Measurements from ENCODE around the gene TUBB2B. TPM values are rescaled to one million over a fixed set of nuclear protein-coding genes. Genes with fewer than 3 reads are reported as not detected.

Gene TUBB2B
- total and polyA plus RNA-seq, 8 donors, result 2.2 to 16.5 (median 8.5) TPM

- DNase-seq, result peak in 1 of 4 donors; percentile 76
- no peak overlapping the region for H3K27ac ChIP-seq
- peaks cover 63 to 88% of the 10 kb centered on the region in 2 donors for H3K27me3 ChIP-seq
- H3K4me1 ChIP-seq, result peaks cover 39 to 50% of the 10 kb centered on the region in 2 donors
- no peak for TF ChIP-seq CTCF (IDR thresholded peaks at IDR 0.05)
- ATAC-seq, result no peak
- no peaks in the 10 kb centered on the region for H3K36me3 ChIP-seq
- intact Hi-C loops (cut with DNase I), result no loop called here
- H3K4me3 ChIP-seq, result peak overlapping the region in 1 of 2 donors; percentile 19
- no peaks in the 10 kb centered on the region for H3K9me3 ChIP-seq
Observed at GRCh38 chr6:3228771-3229565, 1.5 kb upstream of the TUBB2B start.

GRCh38 chr6:3228046-3228671, 706 bp upstream of the TUBB2B start:
- Histone ChIP-seq H3K4me1 (peaks cover 39 to 50% of the 10 kb centered on the region in 2 donors), H3K9me3 (no peaks in the 10 kb centered on the region), H3K27ac (no peak overlapping the region), H3K36me3 (no peaks in the 10 kb centered on the region), H3K4me3 (peak overlapping the region in 1 of 2 donors; percentile 19), H3K27me3 (peaks cover 57 to 88% of the 10 kb centered on the region in 2 donors)
- intact Hi-C loops (cut with DNase I), result no loop called here
- TF ChIP-seq CTCF (IDR thresholded peaks at IDR 0.05), result no peak
- no peak for ATAC-seq
- DNase-seq, result no peak

GRCh38 chr6:3226481-3227362, 731 bp downstream of the TUBB2B start:
- ATAC-seq (no peak), DNase-seq (peak in 2 of 4 donors; percentile 49 to 83)
- Histone ChIP-seq H3K36me3 (no peaks in the 10 kb centered on the region), H3K27me3 (peaks cover 43 to 80% of the 10 kb centered on the region in 2 donors), H3K4me3 (peak overlapping the region; percentile 19 to 22), H3K9me3 (no peaks in the 10 kb centered on the region), H3K4me1 (peaks cover 34 to 44% of the 10 kb centered on the region in 2 donors), H3K27ac (no peak overlapping the region)
- TF ChIP-seq CTCF (IDR thresholded peaks at IDR 0.05), result no peak
- intact Hi-C loops (cut with DNase I), result no loop called here

- H3K27me3 ChIP-seq, result peaks cover 43 to 73% of the 10 kb centered on the region in 2 donors
- H3K27ac ChIP-seq, result no peak overlapping the region
- H3K4me3 ChIP-seq, result no peak overlapping the region
- no peak for TF ChIP-seq CTCF (IDR thresholded peaks at IDR 0.05)
- no peak for DNase-seq
- H3K4me1 ChIP-seq, result peaks cover 34 to 37% of the 10 kb centered on the region in 2 donors
- intact Hi-C loops (cut with DNase I), result no loop called here
- no peak for ATAC-seq
- no peaks in the 10 kb centered on the region for H3K36me3 ChIP-seq
- H3K9me3 ChIP-seq, result no peaks in the 10 kb centered on the region
Observed at GRCh38 chr6:3226042-3226441, 1.4 kb downstream of the TUBB2B start.
